HG02981 (cell line): ENCODE results near the gene MT1A.
"Not testable (repeated sequence)": the region's sequence is repeated elsewhere in the genome, so short reads cannot be mapped to it uniquely, and the experiment has no call there.

Experiments used
- ATAC-seq: cut with Tn5 transposase; IDR thresholded peaks from one replicate; pipeline ENCODE4 v1.9.1; 2021; ENCODE audit warnings: mild to moderate bottlenecking, moderate library complexity; ENCODE audit not compliant: unreplicated experiment

Gene MT1A

DNA sequence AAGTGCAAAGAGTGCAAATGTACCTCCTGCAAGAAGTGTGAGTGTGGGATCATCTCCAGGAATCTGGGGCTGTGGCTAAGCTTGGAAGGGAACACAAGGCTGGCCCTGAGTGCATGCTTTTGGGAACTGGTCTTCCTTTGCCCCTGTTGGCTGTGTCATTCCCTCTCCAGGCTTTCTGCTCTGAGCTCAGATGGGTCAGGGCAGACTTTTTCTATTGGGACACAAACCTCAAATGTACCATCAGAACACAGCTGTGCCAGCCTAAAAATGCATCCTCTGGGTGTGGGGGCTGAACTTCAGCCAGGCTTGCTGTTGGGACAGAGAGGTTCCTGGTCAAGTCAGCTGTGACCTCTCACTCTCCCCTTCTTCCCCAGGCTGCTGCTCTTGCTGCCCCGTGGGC, 14.1 kb downstream of the MT1A start:
- ATAC-seq: no peak

DNA sequence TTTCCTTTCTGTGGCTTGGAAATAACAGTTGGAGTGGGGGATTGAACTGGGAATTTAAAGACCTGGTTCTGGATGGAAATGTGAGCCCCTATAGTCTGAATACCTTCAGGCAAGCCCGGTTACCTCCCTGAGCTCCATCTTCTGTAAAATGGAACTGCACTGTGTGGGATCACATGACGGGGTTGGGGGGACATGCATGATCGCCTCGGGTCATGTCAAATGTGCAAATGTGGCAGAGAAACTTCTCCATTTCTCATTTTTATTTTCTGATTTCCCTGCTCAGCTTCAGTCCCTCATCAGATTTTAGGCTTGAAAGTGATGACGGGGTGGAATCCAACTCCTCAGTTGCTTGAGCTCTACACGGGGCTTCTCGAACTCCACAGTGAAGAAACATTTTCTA, 14.8 kb downstream of the MT1A start:
- no peak for ATAC-seq

DNA sequence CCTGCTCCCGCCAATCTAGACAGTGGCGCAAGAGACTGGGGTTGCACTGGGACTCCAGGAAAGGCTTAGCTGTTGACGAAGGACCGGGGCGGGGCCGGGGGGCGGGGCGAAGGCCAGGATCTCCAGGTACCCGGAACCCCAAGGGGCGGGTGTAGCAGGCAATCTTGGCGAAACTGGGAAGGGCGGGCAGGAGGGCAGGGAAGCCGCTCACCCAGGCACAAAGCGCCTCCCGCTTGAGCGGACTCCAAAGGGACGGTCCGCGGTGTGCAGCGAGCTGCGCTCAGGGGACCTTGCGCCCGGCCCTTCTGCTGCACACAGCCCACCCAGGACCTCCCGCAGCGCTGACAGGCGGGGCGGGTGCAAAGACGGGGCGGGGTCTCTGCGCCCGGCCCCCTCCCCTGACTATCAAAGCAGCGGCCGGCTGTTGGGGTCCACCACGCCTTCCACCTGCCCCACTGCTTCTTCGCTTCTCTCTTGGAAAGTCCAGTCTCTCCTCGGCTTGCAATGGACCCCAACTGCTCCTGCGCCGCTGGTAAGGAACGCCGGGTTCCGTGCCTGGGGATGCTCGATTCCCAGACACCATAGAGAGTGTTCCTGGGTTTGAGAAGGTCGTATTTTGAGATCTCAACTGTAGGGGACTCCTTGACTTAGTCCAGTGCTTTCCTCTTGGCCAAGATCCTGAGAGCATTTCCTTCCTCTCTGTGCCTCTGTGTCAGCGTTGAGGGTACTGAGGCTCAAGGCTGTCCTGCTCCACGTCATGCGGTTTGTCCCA, 19.3 kb downstream of the MT1A start, which contains the start of gene MT1F:
MT1F (plus strand) TSS at position 405 of the 772 bp plus-strand sequence; CDS start at position 505, 100 bp downstream.
- ATAC-seq: no peak

DNA sequence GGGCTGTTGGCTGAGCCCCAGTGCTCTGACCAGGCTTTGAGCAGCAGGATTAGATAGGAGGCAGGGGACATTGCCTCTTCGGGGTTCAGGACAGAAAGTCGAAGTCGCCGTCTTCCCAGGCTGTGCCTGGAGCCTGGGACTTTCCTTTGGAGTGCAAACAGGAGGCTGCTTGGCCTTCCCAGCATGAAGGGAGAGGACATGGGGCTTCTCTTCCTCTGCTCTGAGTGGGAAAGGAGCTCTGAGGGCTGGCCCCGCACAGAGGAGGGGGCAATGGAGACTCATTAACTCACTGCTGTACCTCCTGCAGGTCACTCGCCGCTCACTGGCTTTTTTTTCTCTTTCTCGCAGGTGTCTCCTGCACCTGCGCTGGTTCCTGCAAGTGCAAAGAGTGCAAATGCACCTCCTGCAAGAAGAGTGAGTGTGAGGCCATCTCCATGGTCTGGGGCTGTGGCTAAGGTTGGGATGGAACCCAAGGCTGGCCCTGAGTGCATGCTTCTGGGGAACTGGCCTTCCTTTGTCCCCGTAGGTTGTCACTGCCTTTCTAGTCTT, 19.9 kb downstream of the MT1A start:
- ATAC-seq: no peak

DNA sequence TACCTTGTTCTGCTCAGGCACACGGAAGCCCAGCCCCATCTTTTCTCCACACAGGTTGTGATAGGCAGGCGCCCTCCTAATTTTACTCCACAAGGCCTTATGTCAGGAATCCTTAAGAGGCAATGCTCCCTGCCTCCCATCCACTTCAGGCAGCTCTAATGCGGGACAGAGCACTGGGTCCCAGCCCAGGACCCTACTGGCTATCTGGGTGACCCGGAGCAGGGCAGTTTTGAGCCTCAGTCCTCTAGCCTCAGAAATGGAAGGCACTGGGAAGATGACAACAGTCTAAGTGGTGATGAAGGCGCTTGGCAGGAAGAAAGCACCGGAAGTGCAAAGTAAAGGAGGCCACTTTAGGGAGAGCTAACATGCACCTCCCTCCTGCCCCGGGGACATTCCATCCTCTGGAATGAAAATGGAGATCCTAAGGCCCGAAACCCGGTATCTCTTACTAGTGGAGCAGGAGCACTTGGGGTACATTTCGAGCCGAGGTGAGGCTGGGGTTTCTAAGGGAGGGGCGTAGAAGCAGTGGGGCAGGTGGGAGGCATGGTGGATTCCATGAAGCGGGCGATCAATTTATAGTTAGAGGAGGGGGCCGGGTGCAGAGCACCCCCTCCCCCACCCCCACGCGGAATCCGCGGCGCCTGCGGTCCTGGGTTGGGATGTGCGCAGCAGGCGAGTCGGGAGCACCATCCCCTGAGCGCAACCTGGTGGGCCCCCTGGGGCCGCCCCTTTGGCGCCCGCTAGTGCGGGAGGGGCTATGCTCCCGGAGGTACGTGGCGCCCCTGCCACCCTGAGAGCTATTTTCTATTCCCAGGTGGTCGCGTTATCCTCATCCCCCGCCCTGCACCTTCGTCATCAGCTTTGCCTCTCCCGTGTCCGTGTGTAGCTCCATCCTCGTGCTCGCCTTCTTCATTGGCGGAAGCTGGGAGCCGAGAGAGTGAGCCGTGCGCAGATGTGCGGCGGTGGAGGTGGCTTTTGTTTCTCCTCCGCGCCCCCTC, 24.2 kb downstream of the MT1A start:
- ATAC-seq: no peak

DNA sequence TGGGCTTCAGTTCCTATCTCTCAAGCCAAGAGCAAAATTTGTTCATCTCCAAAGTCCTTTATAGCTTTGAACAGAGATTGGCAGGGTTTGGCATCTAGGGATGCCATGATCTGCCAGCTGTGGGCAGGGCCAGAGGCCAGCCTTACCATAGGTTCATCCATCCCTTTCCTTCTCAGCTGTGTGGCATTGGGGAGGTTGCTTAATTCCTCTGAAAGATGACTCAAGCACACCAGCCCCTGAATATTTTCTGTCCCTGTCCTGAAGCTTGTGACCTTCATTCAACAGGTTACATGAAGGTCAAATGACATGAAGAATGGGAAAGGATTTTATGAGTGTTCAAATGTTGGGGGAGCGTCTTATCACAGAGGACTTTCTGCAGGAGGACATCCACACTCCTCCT, 26.0 kb downstream of the MT1A start:
- ATAC-seq: no peak

DNA sequence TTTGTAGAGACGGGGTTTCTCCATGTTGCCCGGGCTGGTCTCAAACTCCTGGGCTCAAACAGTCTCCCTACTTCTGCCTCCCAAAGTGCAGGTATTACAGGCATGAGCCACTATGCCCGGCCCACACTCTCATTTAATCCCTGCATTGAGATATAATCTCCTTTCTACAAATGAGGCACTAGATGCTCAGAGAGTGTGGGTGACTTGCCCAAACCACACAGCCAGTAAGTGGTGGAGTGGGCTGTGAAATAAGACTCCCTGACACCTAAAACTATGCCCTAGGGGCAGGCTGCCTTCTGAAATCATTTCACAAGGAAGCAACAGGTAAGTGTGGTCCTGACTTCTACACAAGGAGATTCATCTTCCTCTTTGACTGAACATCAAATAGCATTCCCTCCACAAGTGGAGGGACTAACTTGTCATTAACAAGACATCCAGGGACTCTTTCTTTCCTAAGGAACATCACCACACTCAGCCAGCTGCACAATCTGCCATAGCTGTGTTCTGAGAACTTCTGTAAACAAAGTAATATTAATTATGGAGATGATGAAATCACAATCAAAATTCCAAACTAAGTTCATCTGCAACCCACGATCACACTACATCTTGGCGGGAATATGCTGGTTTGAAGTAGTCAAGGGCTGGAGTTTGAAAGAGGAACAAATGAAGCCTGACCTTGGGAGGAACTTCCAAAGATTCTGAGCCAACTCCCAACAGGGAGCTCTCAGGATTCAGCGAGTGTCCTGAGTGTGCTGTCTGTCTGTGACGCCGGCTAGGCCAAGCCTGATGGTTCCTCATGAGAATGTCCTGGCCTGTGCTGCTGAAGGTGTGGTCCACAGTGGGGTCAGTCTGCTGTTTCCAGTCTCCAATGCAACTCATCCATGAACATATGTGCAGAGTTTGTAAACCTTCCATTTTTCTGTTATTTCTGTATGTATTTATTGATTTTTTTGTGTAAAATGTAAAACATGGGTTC, 27.1 kb downstream of the MT1A start:
- not testable (repeated sequence) for ATAC-seq

DNA sequence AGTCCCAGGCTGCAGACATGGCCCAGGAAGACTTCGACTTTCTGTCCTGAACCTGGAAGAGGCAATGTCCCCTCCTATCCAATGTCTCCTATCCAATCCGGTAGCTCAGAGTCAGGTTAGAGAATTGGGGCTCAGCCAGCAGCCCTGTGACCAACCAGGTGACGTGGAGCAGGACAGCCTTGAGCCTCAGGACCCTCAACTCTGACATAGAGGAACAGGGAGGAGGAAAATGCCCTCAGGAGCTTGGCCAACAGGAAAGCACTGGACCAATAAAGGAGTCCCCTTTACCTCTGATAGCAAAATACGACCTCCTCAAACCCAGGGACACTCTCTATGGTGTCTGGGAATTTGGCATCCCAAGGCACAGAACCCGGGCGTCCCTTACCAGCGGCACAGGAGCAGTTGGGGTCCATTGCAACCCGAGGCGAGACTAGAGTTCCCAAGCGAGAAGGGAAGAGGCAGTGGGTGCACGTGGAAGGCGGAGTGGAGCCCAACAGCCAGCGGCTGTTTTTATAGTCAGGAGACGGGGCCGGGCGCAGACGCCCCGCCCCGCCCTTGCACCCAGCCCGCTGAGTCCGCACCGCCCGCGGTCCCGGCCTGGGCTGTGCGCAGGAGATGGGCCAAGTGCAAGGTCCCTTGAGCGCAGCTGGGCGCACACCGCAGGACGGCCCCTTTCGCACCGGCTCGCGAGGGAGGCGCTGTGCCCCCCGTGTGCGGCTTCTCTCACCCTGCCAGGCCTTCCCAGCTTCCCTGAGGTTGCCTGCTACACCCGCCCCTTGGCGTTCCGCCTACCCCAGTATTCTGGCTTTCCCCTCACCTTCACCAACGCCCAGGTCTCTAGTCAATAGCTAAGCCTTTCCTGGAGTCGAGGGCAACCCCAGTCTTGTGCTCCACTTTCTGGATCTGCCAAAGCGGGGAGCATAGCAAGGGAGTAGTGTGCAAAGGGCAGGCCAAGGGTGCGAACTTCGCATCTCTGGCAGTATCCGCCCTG, 29.4 kb downstream of the MT1A start, which contains the start of gene MT1G:
MT1G (minus strand) TSS at position 485 of the 991 bp plus-strand sequence; CDS start at position 413, 72 bp downstream.
- no peak for ATAC-seq

DNA sequence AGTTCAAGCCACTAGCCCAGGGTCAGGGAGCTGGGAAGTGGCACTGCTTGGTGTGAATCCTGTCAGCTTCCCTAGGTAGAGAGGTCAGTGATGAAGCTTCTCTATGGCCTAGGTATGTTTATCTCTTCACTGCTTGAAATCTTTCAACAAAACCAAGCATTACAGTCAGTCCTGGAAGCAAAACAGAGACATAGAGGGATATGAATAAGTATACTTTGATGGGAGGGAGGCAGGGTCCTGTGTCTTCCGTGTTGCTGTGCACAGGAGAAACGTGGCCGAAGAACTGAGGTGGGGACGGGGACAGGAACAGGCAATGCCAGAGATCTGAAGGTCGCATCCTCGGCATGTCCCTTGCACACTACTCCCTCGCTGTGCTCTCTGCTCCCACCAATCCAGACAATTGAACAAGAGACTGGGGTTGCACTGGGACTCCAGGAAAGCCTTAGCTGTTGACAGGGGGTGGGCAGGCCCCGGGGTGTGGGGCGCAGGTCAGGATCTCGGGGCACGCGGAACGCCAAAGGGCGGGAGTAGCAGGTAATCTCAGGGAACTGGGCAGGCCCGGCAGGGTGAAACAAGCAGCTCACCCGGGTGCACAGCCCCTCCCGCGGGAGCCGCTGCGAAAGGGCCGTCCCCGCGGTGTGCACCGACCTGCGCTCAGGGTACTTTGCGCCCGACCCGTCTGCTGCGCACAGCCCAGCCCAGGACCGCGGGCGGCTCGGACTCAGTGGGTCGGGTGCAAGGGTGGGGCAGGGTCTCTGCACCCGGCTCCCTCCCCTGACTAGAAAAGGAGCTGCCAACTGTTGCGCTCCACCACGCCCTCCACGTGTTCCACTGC, 30.8 kb downstream of the MT1A start, which contains the start of gene MT1H:
MT1H (plus strand) TSS at position 810 of the 835 bp plus-strand sequence. CDS start 71 bp downstream, outside the sequence.
- ATAC-seq: no peak

DNA sequence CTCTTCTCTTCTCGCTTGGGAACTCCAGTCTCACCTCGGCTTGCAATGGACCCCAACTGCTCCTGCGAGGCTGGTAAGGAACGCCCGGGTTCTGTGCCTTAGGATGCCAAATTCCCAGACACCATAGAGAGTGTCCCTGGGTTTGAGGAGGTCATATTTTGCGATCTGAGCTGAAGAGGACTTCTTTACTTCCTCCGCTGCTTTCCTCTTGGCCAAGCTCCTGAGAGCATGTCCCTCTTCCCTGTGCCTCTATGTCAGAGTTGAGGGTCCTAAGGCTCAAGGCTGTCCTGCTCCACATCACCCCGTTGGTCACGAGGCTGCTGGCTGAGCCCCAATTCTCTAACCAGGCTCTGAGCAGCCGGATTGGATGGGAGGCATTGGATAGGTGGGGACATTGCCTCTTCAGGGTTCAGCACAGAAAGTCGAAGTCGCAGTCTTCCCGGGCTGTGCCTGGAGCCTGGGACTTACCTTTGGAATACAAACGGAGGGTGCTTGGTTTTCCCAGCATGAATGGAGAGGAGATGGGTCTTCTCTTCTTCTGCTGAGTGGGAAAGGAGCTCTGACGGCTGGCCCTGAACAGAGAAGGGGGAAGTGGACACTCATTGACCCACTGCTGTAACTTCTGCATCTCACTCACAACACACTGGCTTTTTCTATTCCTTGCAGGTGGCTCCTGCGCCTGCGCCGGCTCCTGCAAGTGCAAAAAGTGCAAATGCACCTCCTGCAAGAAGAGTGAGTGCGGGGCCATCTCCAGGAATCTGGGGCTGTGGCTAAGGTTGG, 31.6 kb downstream of the MT1A start:
- no peak for ATAC-seq

DNA sequence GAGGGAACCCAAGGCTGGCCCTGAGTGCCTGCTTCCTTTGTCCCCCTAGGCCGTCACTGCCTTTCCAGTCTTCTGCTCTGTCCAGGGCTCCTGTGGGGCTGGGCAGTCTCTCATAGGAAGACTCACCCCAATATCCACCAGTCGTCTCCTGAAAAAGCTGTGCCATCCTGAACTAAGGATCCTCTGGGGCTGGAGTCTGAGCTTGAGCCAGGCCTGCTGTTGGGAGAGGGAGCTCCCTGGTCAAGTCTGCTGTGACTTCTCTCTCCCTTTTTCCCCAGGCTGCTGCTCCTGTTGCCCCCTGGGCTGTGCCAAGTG, 32.1 kb downstream of the MT1A start:
- no peak for ATAC-seq

DNA sequence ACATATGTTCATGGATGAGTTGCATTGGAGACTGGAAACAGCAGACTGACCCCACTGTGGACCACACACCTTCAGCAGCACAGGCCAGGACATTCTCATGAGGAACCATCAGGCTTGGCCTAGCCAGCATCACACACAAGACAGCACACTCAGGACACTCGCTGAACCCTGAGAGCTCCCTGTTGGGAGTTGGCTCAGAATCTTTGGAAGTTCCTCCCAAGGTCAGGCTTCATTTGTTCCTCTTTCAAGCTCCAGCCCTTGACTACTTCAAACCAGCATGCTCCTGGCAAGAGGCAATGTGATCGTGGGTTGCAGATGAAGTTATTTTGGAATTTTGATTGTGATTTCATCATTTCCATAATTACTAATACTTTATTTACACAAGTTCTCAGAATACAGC, 33.2 kb downstream of the MT1A start:
- ATAC-seq: not testable (repeated sequence)

DNA sequence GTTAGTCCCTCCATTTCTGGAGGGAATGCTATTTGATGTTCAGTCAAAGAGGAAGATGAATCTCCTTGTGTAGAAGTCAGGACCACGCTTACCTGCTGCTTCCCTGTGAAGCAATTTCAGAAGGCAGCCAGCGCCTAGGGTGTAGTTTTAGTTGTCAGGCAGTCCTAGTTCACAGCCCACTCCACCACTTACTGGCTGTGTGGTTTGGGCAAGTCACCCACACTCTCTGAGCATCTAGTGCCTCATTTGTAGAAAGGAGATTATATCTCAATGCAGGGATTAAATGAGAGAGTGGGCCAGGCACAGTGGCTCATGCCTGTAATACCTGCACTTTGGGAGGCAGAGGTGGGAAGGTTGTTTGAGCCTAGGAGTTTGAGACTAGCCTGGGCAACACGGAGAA, 33.7 kb downstream of the MT1A start:
- ATAC-seq: not testable (repeated sequence)

DNA sequence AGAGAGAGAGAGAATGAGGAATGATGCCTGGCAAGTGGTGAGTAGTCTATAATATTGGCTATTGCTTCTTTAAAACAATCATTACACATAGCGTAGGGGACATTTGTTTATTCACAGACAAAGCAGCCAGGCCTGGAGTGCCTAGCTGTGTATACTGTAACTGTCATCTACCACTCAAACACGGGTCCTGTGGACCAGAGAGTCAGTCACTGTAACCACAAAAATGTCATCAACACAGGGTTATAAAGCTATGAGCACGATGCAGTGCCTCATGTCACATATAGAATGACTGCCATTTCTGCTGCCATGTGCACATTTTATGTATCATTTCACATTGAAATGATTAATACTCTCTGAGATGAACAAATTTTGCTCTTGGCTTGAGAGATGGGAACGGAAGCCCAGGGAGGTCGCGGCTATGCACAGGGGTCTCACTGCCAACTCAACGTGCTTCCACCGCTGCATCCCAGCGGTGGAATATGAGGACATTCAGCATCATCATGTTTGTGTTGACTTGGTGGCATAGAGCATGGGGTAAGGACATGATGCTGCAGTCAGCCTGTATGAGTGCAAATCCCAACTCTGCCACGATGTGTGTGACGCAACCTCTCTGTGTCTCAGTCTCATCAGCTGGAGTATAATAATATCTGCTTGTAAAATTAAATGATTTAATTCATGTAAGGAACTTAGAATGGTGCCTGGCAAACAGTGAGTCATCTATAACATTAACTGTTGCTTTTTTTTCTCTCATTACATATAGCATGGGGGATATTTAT, 34.5 kb downstream of the MT1A start:
- ATAC-seq: no peak

DNA sequence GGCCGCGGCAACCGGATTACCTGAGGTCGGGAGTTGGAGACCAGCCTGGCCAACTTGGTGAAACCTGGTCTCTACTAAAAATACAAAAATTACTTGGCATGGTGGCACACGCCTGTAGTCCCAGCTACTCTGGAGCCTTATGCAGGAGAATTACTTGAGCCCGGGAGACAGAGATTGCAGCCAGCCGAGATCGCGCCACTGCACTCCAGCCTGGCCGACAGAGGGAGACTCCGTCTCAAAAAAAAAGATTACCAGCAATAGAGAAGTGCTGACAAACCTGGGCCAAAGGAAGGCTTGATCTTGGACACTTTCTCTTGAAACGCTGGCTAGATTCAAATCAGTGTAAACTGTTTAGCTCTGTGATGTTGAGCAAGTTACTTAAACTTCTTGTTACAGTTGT, 35.5 kb downstream of the MT1A start:
- ATAC-seq: no peak

DNA sequence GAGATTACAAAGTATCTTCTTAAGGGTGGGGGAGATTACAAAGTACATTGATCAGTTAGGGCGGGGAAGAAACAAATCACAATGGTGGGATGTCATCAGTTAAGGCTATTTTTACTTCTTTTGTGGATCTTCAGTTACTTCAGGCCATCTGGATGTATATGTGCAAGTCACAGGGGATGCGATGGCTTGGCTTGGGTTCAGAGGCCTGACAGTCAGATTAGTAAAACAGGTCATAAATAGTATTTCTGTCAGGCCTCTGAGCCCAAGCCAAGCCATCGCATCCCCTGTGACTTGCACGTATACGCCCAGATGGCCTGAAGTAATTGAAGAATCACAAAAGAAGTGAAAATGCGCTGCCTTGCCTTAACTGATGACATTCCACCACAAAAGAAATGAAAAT, 36.1 kb downstream of the MT1A start:
- not testable (repeated sequence) for ATAC-seq
